ENCODE data around the gene POU2AF2. TPM values are rescaled to one million over a fixed set of nuclear protein-coding genes. Genes with fewer than 3 reads are reported as not detected.

POU2AF2 gene
- total and polyA plus RNA-seq, 2 of the 8 experiments (the other 6 are each of a cell fraction or from before 2014, with no cell fraction given), result not detected

- Histone ChIP-seq H3K18ac (ENCODE audit: extremely low read depth, low read length) (no peak overlapping the region), H4K91ac (replicated peaks; ENCODE audit: insufficient read length, low read length) (no peak overlapping the region), H2AK5ac (ENCODE audit: low read depth, low read length) (no peak overlapping the region), H4K20me1 (replicated peaks in 1 of 2; ENCODE audit: control insufficient read depth in 1 of 2, insufficient read depth in 2 of 2, low read length in 2 of 2) (no peaks in the 10 kb centered on the region), H2BK20ac (ENCODE audit: low read length) (no peak overlapping the region), H3K79me1 (ENCODE audit: low read depth, low read length) (no peaks in the 10 kb centered on the region), H3K9ac (replicated peaks in 1 of 4; ENCODE audit: extremely low read depth in 1 of 4, low read depth in 3 of 4, low read length in 3 of 4) (no peak overlapping the region), H3K9me3 (ENCODE audit: insufficient read depth in 2 of 2, low read depth in 1 of 2, low read length in 1 of 2) (no peaks in the 10 kb centered on the region), H4K8ac (ENCODE audit: extremely low read depth, insufficient read depth, low read length) (no peak overlapping the region), H3K36me3 (ENCODE audit: control insufficient read depth in 2 of 4, insufficient read depth in 4 of 4, low read length in 3 of 4) (no peaks in the 10 kb centered on the region), H3K4ac (replicated peaks; ENCODE audit: insufficient read length, low read depth, low read length) (no peak overlapping the region), H3K23ac (ENCODE audit: insufficient read length) (no peak overlapping the region), H2BK120ac (replicated peaks; ENCODE audit: low read depth, low read length) (no peak overlapping the region), H3K79me2 (ENCODE audit: control insufficient read depth in 1 of 2, insufficient read depth in 2 of 2, low read length in 2 of 2) (no peaks in the 10 kb centered on the region), H2BK15ac (ENCODE audit: low read length) (no peak overlapping the region; the same call in 1 of the 2 replicates), H3K27me3 (replicated peaks in 1 of 4; ENCODE audit: control insufficient read depth in 3 of 4, extremely low read depth in 1 of 4, insufficient read depth in 3 of 4, low read length in 3 of 4) (peaks cover 0 to 22% (median 9%) of the 10 kb centered on the region in 4 experiments; a peak in 5 of 7 replicates), H3K23me2 (ENCODE audit: low read depth, low read length) (peaks cover 16% of the 10 kb centered on the region; the same call in 1 of the 2 replicates), H3K4me3 (ENCODE audit: extremely low read depth in 1 of 4, insufficient read depth in 2 of 4, low read depth in 3 of 4, low read length in 4 of 4) (no peak overlapping the region), H3K4me2 (ENCODE audit: insufficient read depth in 1 of 2, low read depth in 2 of 2, low read length in 2 of 2) (no peak overlapping the region), H2AFZ (ENCODE audit: low read length) (no peak overlapping the region), H3K27ac (ENCODE audit: low read depth, low read length) (no peak overlapping the region), H3K14ac (ENCODE audit: insufficient read length) (no peak overlapping the region), H2BK5ac (ENCODE audit: low read depth, low read length) (no peak overlapping the region), H3K4me1 (replicated peaks in 1 of 4; ENCODE audit: control insufficient read depth in 3 of 4, insufficient read depth in 4 of 4, low read length in 3 of 4) (peaks cover under 1 to 4% (median 2%) of the 10 kb centered on the region in 4 experiments; a peak in 5 of 7 replicates), H3K56ac (replicated peaks; ENCODE audit: insufficient read length, low read depth, low read length) (no peak overlapping the region), H4K5ac (ENCODE audit: insufficient read length, low read depth, low read length) (no peak overlapping the region), H2BK12ac (ENCODE audit: low read depth, low read length) (no peak overlapping the region)
- DNase-seq (ENCODE audit: low read depth in 1 of 2, low spot score in 2 of 2) (no peak), FAIRE-seq (no peak)
- POLR2A ChIA-PET (ENCODE audit: partially characterized antibody), result interaction anchor here (0.7 kb wide), 1 partner anchor 140 kb away, joined by 5 read pairs; no protein-coding TSS in a partner anchor
- 76% methylated on average over 4 of the region's 4 CpGs; no CpG with 5 or more reads in 1 of the 2 experiments for WGBS, 2 experiments (ENCODE audit: extremely low coverage in 1 of 2, insufficient coverage in 1 of 2, insufficient read length in 1 of 2, insufficient replicate concordance in 2 of 2, low coverage in 1 of 2, low lambda C conversion rate in 2 of 2, missing lambda C conversion rate in 1 of 2)
- CTCF ChIA-PET (ENCODE audit: partially characterized antibody), result interaction anchor here (0.6 to 2.0 kb wide), 9 partner anchors 20 to 142 kb away, joined by 3 to 10 read pairs (median 4); no protein-coding TSS in a partner anchor
- no peak for TF ChIP-seq SIN3A (conservative IDR thresholded peaks at IDR 0.05 in 1 of 2, IDR thresholded peaks at IDR 0.05 in 1 of 2; ENCODE audit: low read depth in 1 of 2, low read length in 2 of 2)
- no peak for TF ChIP-seq ZNF274 (IDR thresholded peaks at IDR 0.05; ENCODE audit: borderline replicate concordance, extremely low read depth, low read length)
- TF ChIP-seq MAFK (IDR thresholded peaks at IDR 0.05; ENCODE audit: low read depth, low read length), result no peak
- TF ChIP-seq BCL11A (IDR thresholded peaks at IDR 0.05; ENCODE audit: low read depth in 2 of 2, low read length in 2 of 2), result no peak
- TF ChIP-seq KDM5A (IDR thresholded peaks at IDR 0.05; ENCODE audit: low read length), result no peak
- TF ChIP-seq RAD21 (IDR thresholded peaks at IDR 0.05 in 1 of 2, conservative IDR thresholded peaks at IDR 0.05 in 1 of 2; ENCODE audit: low read depth in 2 of 2, low read length in 2 of 2), result no peak
- no peak for TF ChIP-seq GTF2F1 (IDR thresholded peaks at IDR 0.05; ENCODE audit: borderline replicate concordance, low read depth, low read length)
- TF ChIP-seq TBP (IDR thresholded peaks at IDR 0.05; ENCODE audit: low read depth, low read length), result no peak
- no peak for TF ChIP-seq TAF1 (IDR thresholded peaks at IDR 0.05; ENCODE audit: low read depth, low read length)
Observed at GRCh38 chr11:111303461-111303860, 57.9 kb downstream of the POU2AF2 start.

Measured in H1 (cell line).